Activated CD4-positive, alpha-beta memory T cell treated with anti-CD3 and anti-CD28 coated beads, Interleukin-2, amount 10 ng/mL, durations not matched to agents 7 days and 5 days (primary cell): ENCODE measurements around the gene RBP3. TPM values are rescaled to one million over a fixed set of nuclear protein-coding genes. Genes with fewer than 3 reads are reported as not detected.
"Not testable (repeated sequence)": the region's sequence is repeated elsewhere in the genome, so short reads cannot be mapped to it uniquely, and the experiment has no call there.

Experiments
- CTCF ChIA-PET: fragments of 350-600 bp; sonication (Branson Sonifier 250); formaldehyde crosslinking; loops from one replicate; lab custom pipeline; 2021; ENCODE audit warnings: antibody characterized with exemption, inconsistent platforms; lab: Charles Lee
- POLR2A ChIA-PET: fragments of 350-600 bp; sonication (Branson Sonifier 250); formaldehyde crosslinking; loops from one replicate; lab custom pipeline; 2021; ENCODE audit warnings: antibody characterized with exemption; lab: Charles Lee
- DNase-seq: peaks from one replicate; pipeline ENCODE4 v3.0.0-alpha.2; 2020
- H3K27ac Mint-ChIP-seq: one replicate; pipeline ENCODE4 v1.8.0; 2021; ENCODE audit warnings: mild to moderate bottlenecking, mixed read lengths
- H3K27me3 Mint-ChIP-seq: one replicate; pipeline ENCODE4 v1.8.0; 2021; ENCODE audit warnings: mixed read lengths
- H3K36me3 Mint-ChIP-seq: one replicate; pipeline ENCODE4 v1.8.0; 2021; ENCODE audit warnings: low read depth, mixed read lengths
- H3K4me1 Mint-ChIP-seq: one replicate; pipeline ENCODE4 v1.8.0; 2021; ENCODE audit warnings: mixed read lengths
- H3K4me3 Mint-ChIP-seq: one replicate; pipeline ENCODE4 v1.8.0; 2021; ENCODE audit warnings: mild to moderate bottlenecking, mixed read lengths
- H3K9me3 Mint-ChIP-seq: one replicate; pipeline ENCODE4 v1.8.0; 2021; ENCODE audit warnings: mixed read lengths
- total RNA-seq, 2 experiments: library from RNA; stranded (reverse); gene quantifications; one replicate each; pipeline ENCODE4 v1.2.3, GENCODE V29; 2021

RBP3 gene
- total RNA-seq, 2 experiments from 2014 or later = not detected

GRCh38 chr10:47379445-47379785 is 31.3 kb downstream of the RBP3 start:
- ChIA-PET CTCF (no interaction called here), POLR2A (interaction anchor here (2.8 kb wide), 1 partner anchor 1095 kb away, joined by 25 read pairs; no protein-coding TSS in a partner anchor)
- H3K9me3 Mint-ChIP-seq = no peaks in the 10 kb centered on the region
- no peaks in the 10 kb centered on the region for H3K36me3 Mint-ChIP-seq
- H3K27ac Mint-ChIP-seq = no peak overlapping the region
- H3K27me3 Mint-ChIP-seq = peaks cover 80% of the 10 kb centered on the region
- peaks cover 18% of the 10 kb centered on the region for H3K4me1 Mint-ChIP-seq
- DNase-seq = peak; percentile 6
- H3K4me3 Mint-ChIP-seq = no peak overlapping the region

DNA sequence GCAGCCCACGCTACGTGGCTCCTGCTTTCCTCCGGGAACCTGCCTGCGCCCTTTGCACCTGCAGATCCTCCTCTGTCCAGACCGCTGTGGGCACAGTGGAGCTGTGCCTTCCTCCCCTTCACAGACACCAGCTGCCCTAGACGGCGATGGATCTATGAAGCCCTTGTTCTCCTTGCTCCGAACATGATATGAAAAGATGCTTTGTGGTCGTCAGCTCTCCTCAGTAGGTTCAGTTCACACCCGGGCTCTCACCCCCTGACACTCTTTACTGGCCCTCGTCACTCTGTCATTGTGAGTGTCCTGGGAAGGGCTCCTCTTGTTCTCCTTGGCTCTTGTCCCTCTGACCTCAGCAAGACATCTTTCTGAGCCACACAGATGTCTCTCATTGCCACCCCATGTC is 31.7 kb downstream of the RBP3 start:
- Mint-ChIP-seq H3K27ac (no peak overlapping the region), H3K9me3 (no peaks in the 10 kb centered on the region), H3K4me3 (no peak overlapping the region), H3K4me1 (peaks cover 20% of the 10 kb centered on the region), H3K36me3 (no peaks in the 10 kb centered on the region), H3K27me3 (peaks cover 81% of the 10 kb centered on the region)
- ChIA-PET CTCF (no interaction called here), POLR2A (interaction anchor here (1.3 to 2.8 kb wide), 2 partner anchors 1096 to 1273 kb away, joined by 8 to 25 read pairs; no protein-coding TSS in a partner anchor)
- DNase-seq = peak; percentile 5

DNA sequence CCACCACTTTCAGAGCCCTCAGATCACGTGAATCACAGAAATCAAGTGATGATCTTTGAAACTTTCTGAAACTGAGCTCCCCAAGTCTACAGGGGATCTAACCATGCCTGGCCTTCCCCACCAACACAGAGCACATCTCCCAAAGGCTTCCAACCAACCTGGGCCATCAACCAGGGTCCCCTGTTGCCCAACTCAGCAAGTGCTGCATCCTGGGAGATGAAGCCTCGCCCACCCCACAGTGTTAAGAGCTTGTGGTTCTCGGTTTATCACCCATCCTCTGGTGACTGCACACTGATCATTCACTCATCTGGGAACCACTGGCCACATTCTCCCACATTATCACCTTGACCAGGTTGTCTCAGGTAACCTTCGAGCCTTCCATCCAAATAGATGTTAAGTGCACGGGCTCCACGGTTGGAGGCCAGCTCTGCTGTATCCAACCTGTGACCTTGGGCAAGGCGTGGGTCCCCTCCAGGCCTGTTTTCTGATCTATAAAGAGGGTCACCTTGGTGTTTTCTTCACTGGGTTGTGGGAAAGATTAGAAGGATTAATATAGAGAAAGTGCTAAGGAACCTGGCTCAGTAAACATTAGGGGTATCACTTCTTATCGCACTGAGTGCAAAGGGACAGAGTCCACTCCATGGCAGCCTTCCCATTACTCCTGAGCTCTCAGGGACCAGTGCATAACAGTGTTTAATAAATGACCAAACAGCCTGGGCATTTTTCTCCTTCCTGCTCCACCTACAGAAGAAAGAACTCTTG is 32.4 kb downstream of the RBP3 start:
- H3K9me3 Mint-ChIP-seq = peaks cover 2% of the 10 kb centered on the region
- CTCF ChIA-PET = interaction anchor here (0.9 kb wide), 1 partner anchor 1097 kb away, joined by 4 read pairs; no protein-coding TSS in a partner anchor
- no peaks in the 10 kb centered on the region for H3K36me3 Mint-ChIP-seq
- no peak overlapping the region for H3K4me3 Mint-ChIP-seq
- H3K27ac Mint-ChIP-seq = no peak overlapping the region
- POLR2A ChIA-PET = interaction anchor here (1.3 to 2.8 kb wide), 2 partner anchors 1097 to 1274 kb away, joined by 8 to 25 read pairs; no protein-coding TSS in a partner anchor
- peaks cover 79% of the 10 kb centered on the region for H3K27me3 Mint-ChIP-seq
- peak; percentile 11 for DNase-seq
- peaks cover 21% of the 10 kb centered on the region for H3K4me1 Mint-ChIP-seq

DNA sequence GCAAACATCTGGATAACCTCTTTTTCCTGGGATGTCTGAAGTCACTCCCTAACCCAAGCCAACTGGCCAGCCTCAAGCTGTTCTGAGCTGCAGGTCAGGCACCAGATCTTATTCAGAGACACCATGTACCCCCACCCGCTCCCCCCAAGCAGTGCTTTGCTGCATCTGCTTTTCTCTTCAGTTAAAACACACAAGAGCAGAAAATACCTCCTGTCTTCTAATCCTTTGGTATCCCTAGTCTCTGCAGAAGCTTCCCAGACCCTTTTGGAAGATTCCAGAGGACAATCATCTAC is 32.9 kb downstream of the RBP3 start:
- ChIA-PET CTCF (interaction anchor here (0.9 kb wide), 1 partner anchor 1098 kb away, joined by 4 read pairs; no protein-coding TSS in a partner anchor), POLR2A (interaction anchor here (1.3 to 2.8 kb wide), 2 partner anchors 1097 to 1274 kb away, joined by 8 to 25 read pairs; no protein-coding TSS in a partner anchor)
- Mint-ChIP-seq H3K4me1 (peaks cover 21% of the 10 kb centered on the region), H3K36me3 (peaks cover 4% of the 10 kb centered on the region), H3K27ac (no peak overlapping the region), H3K9me3 (peaks cover 5% of the 10 kb centered on the region), H3K27me3 (peaks cover 77% of the 10 kb centered on the region), H3K4me3 (no peak overlapping the region)
- peak; percentile 3 for DNase-seq

- Mint-ChIP-seq H3K36me3 (peaks cover 4% of the 10 kb centered on the region), H3K4me1 (peaks cover 21% of the 10 kb centered on the region), H3K9me3 (peaks cover 5% of the 10 kb centered on the region), H3K27me3 (peaks cover 71% of the 10 kb centered on the region), H3K4me3 (no peak overlapping the region), H3K27ac (no peak overlapping the region)
- POLR2A ChIA-PET = interaction anchor here (1.3 to 2.8 kb wide), 2 partner anchors 1098 to 1275 kb away, joined by 8 to 25 read pairs; no protein-coding TSS in a partner anchor
- CTCF ChIA-PET = no interaction called here
- peak; percentile 5 for DNase-seq
Observed at GRCh38 chr10:47381427-47382379, 33.5 kb downstream of the RBP3 start.

- peaks cover 9% of the 10 kb centered on the region for H3K36me3 Mint-ChIP-seq
- no peak for DNase-seq
- H3K9me3 Mint-ChIP-seq = peaks cover 10% of the 10 kb centered on the region
- POLR2A ChIA-PET = no interaction called here
- CTCF ChIA-PET = no interaction called here
- H3K27me3 Mint-ChIP-seq = peaks cover 67% of the 10 kb centered on the region
- peaks cover 14% of the 10 kb centered on the region for H3K4me1 Mint-ChIP-seq
- H3K27ac Mint-ChIP-seq = no peak overlapping the region
- H3K4me3 Mint-ChIP-seq = peak overlapping the region; percentile 70
Observed at GRCh38 chr10:47383261-47384147, 35.3 kb downstream of the RBP3 start.

DNA sequence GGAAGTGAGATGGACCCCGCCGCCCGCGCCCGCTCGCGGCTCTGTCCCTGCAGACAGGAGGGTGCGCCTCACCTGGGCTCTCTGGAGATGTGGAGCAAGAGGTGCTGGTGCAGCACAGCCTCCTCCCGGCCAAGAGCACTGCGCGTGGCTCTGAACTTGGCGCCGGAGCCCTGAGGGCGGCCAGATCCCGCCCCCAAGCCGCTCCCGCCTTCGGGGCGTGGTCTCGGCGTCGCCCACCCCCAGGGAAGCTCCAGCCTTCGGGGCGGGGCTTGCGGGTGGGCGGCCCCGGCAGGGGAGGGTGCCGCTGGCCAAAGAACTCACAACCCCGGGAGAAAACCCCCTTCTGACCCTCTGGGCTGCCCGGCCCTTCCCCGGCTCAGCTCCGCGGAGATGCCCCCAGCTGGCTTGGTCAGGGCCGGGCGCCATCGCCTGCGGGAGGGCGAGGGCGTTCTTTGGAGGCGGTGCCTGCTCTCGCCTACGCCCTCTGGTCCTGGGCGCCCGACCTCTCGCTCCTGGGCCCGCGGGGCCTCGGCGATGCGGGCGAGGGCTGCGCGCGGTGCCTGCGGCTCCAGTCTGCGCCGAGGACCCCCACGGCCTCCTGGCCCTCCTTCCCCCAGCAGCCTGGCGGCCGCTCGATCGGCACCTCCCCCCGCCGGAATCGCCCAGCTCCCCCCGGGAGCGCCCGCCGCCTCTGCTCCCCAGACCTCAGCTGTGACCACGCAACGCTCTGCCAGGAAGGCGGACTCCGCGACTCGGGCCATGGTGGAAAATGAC is 36.2 kb downstream of the RBP3 start, which contains the start of gene ZNF488:
Gene ZNF488 (minus strand): TSS at position 146 of the 774 bp plus-strand sequence. CDS start 15,464 bp downstream, outside the sequence.
- peaks cover 59% of the 10 kb centered on the region for H3K27me3 Mint-ChIP-seq
- H3K27ac Mint-ChIP-seq = no peak within 1 kb of the TSS
- peak within 1 kb of the TSS; percentile 77 for H3K4me3 Mint-ChIP-seq
- CTCF ChIA-PET = no interaction called here
- peak; percentile 71 for DNase-seq
- H3K4me1 Mint-ChIP-seq = peaks cover 14% of the 10 kb centered on the region
- peaks cover 9% of the 10 kb centered on the region for H3K36me3 Mint-ChIP-seq
- POLR2A ChIA-PET = interaction anchor here (0.8 kb wide), 1 partner anchor 334 kb away, joined by 3 read pairs; no protein-coding TSS in a partner anchor
- peaks cover 10% of the 10 kb centered on the region for H3K9me3 Mint-ChIP-seq

GRCh38 chr10:47386104-47386503 is 37.9 kb downstream of the RBP3 start:
- H3K27ac Mint-ChIP-seq, H3K4me3 Mint-ChIP-seq, POLR2A ChIA-PET, H3K36me3 Mint-ChIP-seq, CTCF ChIA-PET, H3K4me1 Mint-ChIP-seq: not testable (repeated sequence)
- H3K9me3 Mint-ChIP-seq = peaks cover 10% of the 10 kb centered on the region
- peaks cover 43% of the 10 kb centered on the region for H3K27me3 Mint-ChIP-seq
- DNase-seq = peak; percentile 9

DNA sequence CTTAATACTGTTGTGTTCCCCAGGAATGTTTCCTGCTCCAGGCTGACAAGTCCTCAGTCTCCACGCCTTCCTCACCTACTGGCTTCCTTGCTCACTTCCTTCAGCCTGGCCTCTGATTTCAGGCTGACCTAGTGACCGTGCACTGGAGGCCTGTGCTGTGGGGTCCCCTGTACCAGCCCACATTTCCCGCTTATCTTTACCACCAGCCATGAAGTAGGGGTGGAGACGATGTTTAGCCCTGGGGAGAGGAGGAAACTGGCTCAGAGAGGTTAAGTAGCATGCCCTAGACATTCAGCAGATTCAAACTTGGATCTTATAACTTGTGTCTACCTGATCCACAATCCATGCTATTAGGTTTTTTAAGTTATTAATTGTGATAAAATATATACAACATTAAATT is 40.7 kb downstream of the RBP3 start:
- H3K4me1 Mint-ChIP-seq = peaks cover 5% of the 10 kb centered on the region
- ChIA-PET POLR2A (no interaction called here), CTCF (no interaction called here)
- peaks cover 9% of the 10 kb centered on the region for H3K36me3 Mint-ChIP-seq
- peaks cover 10% of the 10 kb centered on the region for H3K9me3 Mint-ChIP-seq
- peaks cover 45% of the 10 kb centered on the region for H3K27me3 Mint-ChIP-seq
- no peak for DNase-seq
- H3K4me3 Mint-ChIP-seq = no peak overlapping the region
- H3K27ac Mint-ChIP-seq = no peak overlapping the region

DNA sequence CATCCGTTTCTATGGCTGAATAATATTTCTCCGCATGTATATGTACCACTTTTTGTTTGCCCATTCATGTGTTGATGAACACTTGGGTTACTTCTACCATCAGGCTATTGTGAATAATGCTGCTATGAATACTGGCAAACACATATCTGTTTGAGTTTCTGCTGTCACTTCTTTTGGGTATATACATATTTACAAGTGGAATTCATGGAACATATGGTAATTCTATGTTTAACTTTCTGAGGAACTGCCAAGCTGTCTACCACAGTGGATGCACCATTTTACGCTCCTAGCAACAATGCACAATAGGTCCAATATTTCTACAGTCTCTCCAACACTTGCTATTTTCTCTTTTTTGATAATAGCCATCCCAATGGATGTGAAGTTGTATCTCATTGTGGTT is 41.5 kb downstream of the RBP3 start:
- ChIA-PET CTCF (no interaction called here), POLR2A (no interaction called here)
- H3K9me3 Mint-ChIP-seq = peaks cover 10% of the 10 kb centered on the region
- no peak overlapping the region for H3K27ac Mint-ChIP-seq
- DNase-seq = no peak
- peaks cover 9% of the 10 kb centered on the region for H3K36me3 Mint-ChIP-seq
- H3K4me1 Mint-ChIP-seq = peaks cover 3% of the 10 kb centered on the region
- H3K27me3 Mint-ChIP-seq = peaks cover 50% of the 10 kb centered on the region
- H3K4me3 Mint-ChIP-seq = no peak overlapping the region

DNA sequence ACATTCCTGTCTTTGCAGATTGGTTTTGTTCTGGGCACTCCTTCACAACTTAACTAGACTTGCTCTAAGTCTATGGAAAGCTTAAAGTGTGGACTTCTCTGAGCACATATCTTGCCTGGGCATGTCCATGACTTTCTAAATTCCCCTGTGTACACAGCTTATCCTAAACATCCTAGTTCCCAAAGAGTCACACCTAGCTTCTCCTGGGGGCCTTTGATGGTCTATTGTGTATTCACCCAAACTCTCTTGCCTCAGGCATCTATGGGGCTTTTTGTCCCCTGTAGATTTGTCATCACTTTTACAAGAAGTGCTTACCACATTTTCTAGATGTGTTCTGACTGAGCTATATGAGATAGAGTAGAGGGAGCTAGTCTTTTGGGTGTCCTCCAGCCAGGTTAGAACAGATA is 48.2 kb downstream of the RBP3 start:
- Mint-ChIP-seq H3K27me3 (peaks cover 47% of the 10 kb centered on the region), H3K9me3 (peaks cover 2% of the 10 kb centered on the region), H3K36me3 (no peaks in the 10 kb centered on the region), H3K27ac (no peak overlapping the region), H3K4me1 (no peaks in the 10 kb centered on the region), H3K4me3 (no peak overlapping the region)
- DNase-seq = no peak
- ChIA-PET CTCF (no interaction called here), POLR2A (interaction anchor here (0.9 kb wide), 1 partner anchor 22 kb away, joined by 3 read pairs; no protein-coding TSS in a partner anchor)
